ENCODE measurements around the gene VWC2L. TPM values are rescaled to one million over a fixed set of nuclear protein-coding genes. Genes with fewer than 3 reads are reported as not detected.

Gene VWC2L
- total RNA-seq, 1 donor from 2014 or later: 0.52 TPM

GRCh38 chr2:214549946-214550345 is 139.1 kb downstream of the VWC2L start:
- H3K9me3 ChIP-seq (ENCODE audit: control insufficient read depth in 3 of 3, low read length in 3 of 3): no peaks in the 10 kb centered on the region
- no peaks in the 10 kb centered on the region for H3K4me1 ChIP-seq (ENCODE audit: control insufficient read depth in 3 of 3, insufficient read depth in 3 of 3, low read length in 3 of 3)
- no peak overlapping the region for H3K4me3 ChIP-seq (ENCODE audit: low read length in 3 of 3)
- H3K9ac ChIP-seq (ENCODE audit: low read depth in 1 of 3, low read length in 3 of 3): no peak overlapping the region
- no peaks in the 10 kb centered on the region for H3K36me3 ChIP-seq (ENCODE audit: control insufficient read depth in 3 of 3, insufficient read depth in 3 of 3, low read length in 3 of 3)
- no peak overlapping the region for H3K27ac ChIP-seq (ENCODE audit: low read depth, low read length)
- no peaks in the 10 kb centered on the region for H3K27me3 ChIP-seq (ENCODE audit: control insufficient read depth in 3 of 3, insufficient read depth in 3 of 3, low read length in 3 of 3)

DNA sequence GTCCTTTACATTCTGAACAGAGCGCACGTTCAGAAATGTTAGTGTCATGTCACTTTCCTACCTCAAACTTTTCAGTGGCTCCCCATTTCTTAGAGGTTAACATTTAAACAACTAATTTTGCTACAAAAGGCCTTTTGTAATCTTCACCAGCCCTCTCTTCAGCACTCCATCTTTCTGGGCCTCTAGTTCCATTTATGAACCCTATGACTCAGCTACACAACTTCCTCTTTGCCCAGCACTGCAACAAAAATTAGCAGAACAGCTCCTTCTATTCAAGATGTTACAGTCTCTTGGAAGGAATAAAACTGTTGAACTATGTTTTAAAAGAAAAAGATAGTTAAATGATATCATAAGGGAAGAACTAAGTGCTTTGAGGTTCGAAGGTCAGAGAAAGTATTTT is 139.9 kb downstream of the VWC2L start:
- Histone ChIP-seq H3K4me1 (ENCODE audit: control insufficient read depth in 3 of 3, insufficient read depth in 3 of 3, low read length in 3 of 3) (no peaks in the 10 kb centered on the region), H3K4me3 (ENCODE audit: low read length in 3 of 3) (no peak overlapping the region), H3K9me3 (ENCODE audit: control insufficient read depth in 3 of 3, low read length in 3 of 3) (no peaks in the 10 kb centered on the region), H3K9ac (ENCODE audit: low read depth in 1 of 3, low read length in 3 of 3) (no peak overlapping the region), H3K27ac (ENCODE audit: low read depth, low read length) (no peak overlapping the region), H3K27me3 (ENCODE audit: control insufficient read depth in 3 of 3, insufficient read depth in 3 of 3, low read length in 3 of 3) (no peaks in the 10 kb centered on the region), H3K36me3 (ENCODE audit: control insufficient read depth in 3 of 3, insufficient read depth in 3 of 3, low read length in 3 of 3) (no peaks in the 10 kb centered on the region)

- no peaks in the 10 kb centered on the region for H3K9me3 ChIP-seq (ENCODE audit: control insufficient read depth in 3 of 3, low read length in 3 of 3)
- no peaks in the 10 kb centered on the region for H3K36me3 ChIP-seq (ENCODE audit: control insufficient read depth in 3 of 3, insufficient read depth in 3 of 3, low read length in 3 of 3)
- no peak overlapping the region for H3K9ac ChIP-seq (ENCODE audit: low read depth in 1 of 3, low read length in 3 of 3)
- H3K4me1 ChIP-seq (ENCODE audit: control insufficient read depth in 3 of 3, insufficient read depth in 3 of 3, low read length in 3 of 3): no peaks in the 10 kb centered on the region
- no peak overlapping the region for H3K4me3 ChIP-seq (ENCODE audit: low read length in 3 of 3)
- no peak overlapping the region for H3K27ac ChIP-seq (ENCODE audit: low read depth, low read length)
- H3K27me3 ChIP-seq (ENCODE audit: control insufficient read depth in 3 of 3, insufficient read depth in 3 of 3, low read length in 3 of 3): no peaks in the 10 kb centered on the region
Observed at GRCh38 chr2:214557884-214558283, 147.0 kb downstream of the VWC2L start.

GRCh38 chr2:214558341-214558740 is 147.5 kb downstream of the VWC2L start:
- no peaks in the 10 kb centered on the region for H3K27me3 ChIP-seq (ENCODE audit: control insufficient read depth in 3 of 3, insufficient read depth in 3 of 3, low read length in 3 of 3)
- no peak overlapping the region for H3K4me3 ChIP-seq (ENCODE audit: low read length in 3 of 3)
- no peak overlapping the region for H3K9ac ChIP-seq (ENCODE audit: low read depth in 1 of 3, low read length in 3 of 3)
- H3K27ac ChIP-seq (ENCODE audit: low read depth, low read length): no peak overlapping the region
- no peaks in the 10 kb centered on the region for H3K36me3 ChIP-seq (ENCODE audit: control insufficient read depth in 3 of 3, insufficient read depth in 3 of 3, low read length in 3 of 3)
- no peaks in the 10 kb centered on the region for H3K9me3 ChIP-seq (ENCODE audit: control insufficient read depth in 3 of 3, low read length in 3 of 3)
- H3K4me1 ChIP-seq (ENCODE audit: control insufficient read depth in 3 of 3, insufficient read depth in 3 of 3, low read length in 3 of 3): no peaks in the 10 kb centered on the region

DNA sequence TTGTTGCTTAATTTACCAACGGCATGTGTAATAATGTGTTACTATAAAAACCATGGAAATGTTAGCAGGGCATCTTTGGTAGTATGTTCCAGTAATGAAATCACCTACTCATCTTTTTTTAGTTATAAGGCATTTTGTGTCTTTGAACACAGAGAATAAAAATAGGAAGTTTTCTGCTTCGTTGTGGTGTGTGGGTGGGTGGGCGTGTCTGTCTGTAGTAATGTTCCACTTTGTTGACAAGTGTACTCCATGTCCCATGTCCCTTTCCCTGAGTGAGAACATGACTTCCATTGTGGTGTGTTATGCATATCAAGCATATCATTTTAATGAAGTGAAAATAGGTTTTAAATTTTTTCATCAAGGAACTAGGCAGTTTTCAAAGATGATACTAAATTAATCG is 149.3 kb downstream of the VWC2L start:
- Histone ChIP-seq H3K36me3 (ENCODE audit: control insufficient read depth in 3 of 3, insufficient read depth in 3 of 3, low read length in 3 of 3) (no peaks in the 10 kb centered on the region), H3K4me1 (ENCODE audit: control insufficient read depth in 3 of 3, insufficient read depth in 3 of 3, low read length in 3 of 3) (no peaks in the 10 kb centered on the region), H3K9ac (ENCODE audit: low read depth in 1 of 3, low read length in 3 of 3) (no peak overlapping the region), H3K9me3 (ENCODE audit: control insufficient read depth in 3 of 3, low read length in 3 of 3) (no peaks in the 10 kb centered on the region), H3K27me3 (ENCODE audit: control insufficient read depth in 3 of 3, insufficient read depth in 3 of 3, low read length in 3 of 3) (no peaks in the 10 kb centered on the region), H3K4me3 (ENCODE audit: low read length in 3 of 3) (no peak overlapping the region), H3K27ac (ENCODE audit: low read depth, low read length) (no peak overlapping the region)

DNA sequence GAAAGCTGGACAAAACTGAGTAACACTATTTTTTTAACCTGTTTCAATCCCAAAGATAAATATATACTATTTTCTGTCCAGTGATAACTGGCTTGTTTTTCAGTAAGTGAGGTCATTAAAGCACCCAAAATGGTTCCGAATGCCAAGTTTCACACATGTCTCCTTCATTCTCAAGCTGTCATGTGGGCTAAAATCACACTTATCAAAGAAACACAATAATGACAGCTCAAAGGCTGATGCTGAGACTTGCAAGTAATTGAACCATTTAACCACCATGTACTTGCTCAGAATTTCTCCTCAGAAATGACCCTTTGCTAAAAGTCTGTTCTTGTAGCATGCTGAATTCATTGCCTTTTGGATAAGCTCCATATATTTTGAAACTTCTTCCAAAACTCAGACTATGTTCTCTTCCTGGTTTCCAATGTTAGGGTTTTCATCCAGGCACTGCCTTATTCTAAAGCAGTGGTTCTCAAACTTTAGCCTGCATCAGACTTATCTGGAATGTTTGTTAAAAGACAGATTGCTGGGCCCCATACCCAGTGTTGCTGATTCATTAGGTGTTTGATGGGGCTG is 149.8 kb downstream of the VWC2L start:
- Histone ChIP-seq H3K9me3 (ENCODE audit: control insufficient read depth in 3 of 3, low read length in 3 of 3) (no peaks in the 10 kb centered on the region), H3K36me3 (ENCODE audit: control insufficient read depth in 3 of 3, insufficient read depth in 3 of 3, low read length in 3 of 3) (no peaks in the 10 kb centered on the region), H3K27me3 (ENCODE audit: control insufficient read depth in 3 of 3, insufficient read depth in 3 of 3, low read length in 3 of 3) (no peaks in the 10 kb centered on the region), H3K4me3 (ENCODE audit: low read length in 3 of 3) (no peak overlapping the region), H3K4me1 (ENCODE audit: control insufficient read depth in 3 of 3, insufficient read depth in 3 of 3, low read length in 3 of 3) (no peaks in the 10 kb centered on the region), H3K27ac (ENCODE audit: low read depth, low read length) (no peak overlapping the region), H3K9ac (ENCODE audit: low read depth in 1 of 3, low read length in 3 of 3) (no peak overlapping the region)

GRCh38 chr2:214565246-214565645 is 154.4 kb downstream of the VWC2L start:
- no peaks in the 10 kb centered on the region for H3K9me3 ChIP-seq (ENCODE audit: control insufficient read depth in 3 of 3, low read length in 3 of 3)
- H3K9ac ChIP-seq (ENCODE audit: low read depth in 1 of 3, low read length in 3 of 3): no peak overlapping the region
- H3K27ac ChIP-seq (ENCODE audit: low read depth, low read length): no peak overlapping the region
- H3K36me3 ChIP-seq (ENCODE audit: control insufficient read depth in 3 of 3, insufficient read depth in 3 of 3, low read length in 3 of 3): no peaks in the 10 kb centered on the region
- H3K4me1 ChIP-seq (ENCODE audit: control insufficient read depth in 3 of 3, insufficient read depth in 3 of 3, low read length in 3 of 3): no peaks in the 10 kb centered on the region
- H3K27me3 ChIP-seq (ENCODE audit: control insufficient read depth in 3 of 3, insufficient read depth in 3 of 3, low read length in 3 of 3): no peaks in the 10 kb centered on the region
- no peak overlapping the region for H3K4me3 ChIP-seq (ENCODE audit: low read length in 3 of 3)

DNA sequence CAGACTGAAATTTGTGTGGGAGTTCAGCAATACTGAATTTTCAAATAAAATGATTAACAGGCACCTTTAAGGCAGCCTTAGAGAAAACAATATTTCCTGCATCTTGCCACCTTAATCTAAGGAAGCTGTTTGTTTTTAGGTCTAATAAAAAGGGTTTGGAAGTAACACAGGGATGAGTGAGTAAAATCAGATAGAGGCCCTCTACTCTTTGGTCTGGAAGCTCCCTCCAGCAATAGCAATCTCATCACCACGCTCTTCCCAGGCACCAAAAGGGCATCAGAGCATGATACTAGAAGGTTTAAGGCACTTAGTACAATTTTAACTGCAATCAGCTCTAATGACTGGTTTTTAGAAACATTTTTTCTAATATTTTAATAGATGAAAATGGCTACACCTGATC is 155.6 kb downstream of the VWC2L start:
- Histone ChIP-seq H3K27ac (ENCODE audit: low read depth, low read length) (no peak overlapping the region), H3K4me3 (ENCODE audit: low read length in 3 of 3) (no peak overlapping the region), H3K4me1 (ENCODE audit: control insufficient read depth in 3 of 3, insufficient read depth in 3 of 3, low read length in 3 of 3) (no peaks in the 10 kb centered on the region), H3K9me3 (ENCODE audit: control insufficient read depth in 3 of 3, low read length in 3 of 3) (no peaks in the 10 kb centered on the region), H3K9ac (ENCODE audit: low read depth in 1 of 3, low read length in 3 of 3) (no peak overlapping the region), H3K36me3 (ENCODE audit: control insufficient read depth in 3 of 3, insufficient read depth in 3 of 3, low read length in 3 of 3) (no peaks in the 10 kb centered on the region), H3K27me3 (ENCODE audit: control insufficient read depth in 3 of 3, insufficient read depth in 3 of 3, low read length in 3 of 3) (no peaks in the 10 kb centered on the region)

- no peaks in the 10 kb centered on the region for H3K9me3 ChIP-seq (ENCODE audit: control insufficient read depth in 3 of 3, low read length in 3 of 3)
- H3K36me3 ChIP-seq (ENCODE audit: control insufficient read depth in 3 of 3, insufficient read depth in 3 of 3, low read length in 3 of 3): no peaks in the 10 kb centered on the region
- no peak overlapping the region for H3K27ac ChIP-seq (ENCODE audit: low read depth, low read length)
- no peaks in the 10 kb centered on the region for H3K27me3 ChIP-seq (ENCODE audit: control insufficient read depth in 3 of 3, insufficient read depth in 3 of 3, low read length in 3 of 3)
- no peak overlapping the region for H3K4me3 ChIP-seq (ENCODE audit: low read length in 3 of 3)
- H3K9ac ChIP-seq (ENCODE audit: low read depth in 1 of 3, low read length in 3 of 3): no peak overlapping the region
- no peaks in the 10 kb centered on the region for H3K4me1 ChIP-seq (ENCODE audit: control insufficient read depth in 3 of 3, insufficient read depth in 3 of 3, low read length in 3 of 3)
Observed at GRCh38 chr2:214569419-214570035, 158.7 kb downstream of the VWC2L start.

- Histone ChIP-seq H3K36me3 (ENCODE audit: control insufficient read depth in 3 of 3, insufficient read depth in 3 of 3, low read length in 3 of 3) (no peaks in the 10 kb centered on the region), H3K4me1 (ENCODE audit: control insufficient read depth in 3 of 3, insufficient read depth in 3 of 3, low read length in 3 of 3) (no peaks in the 10 kb centered on the region), H3K9ac (ENCODE audit: low read depth in 1 of 3, low read length in 3 of 3) (no peak overlapping the region), H3K27ac (ENCODE audit: low read depth, low read length) (no peak overlapping the region), H3K27me3 (ENCODE audit: control insufficient read depth in 3 of 3, insufficient read depth in 3 of 3, low read length in 3 of 3) (no peaks in the 10 kb centered on the region), H3K4me3 (ENCODE audit: low read length in 3 of 3) (no peak overlapping the region), H3K9me3 (ENCODE audit: control insufficient read depth in 3 of 3, low read length in 3 of 3) (no peaks in the 10 kb centered on the region)
Observed at GRCh38 chr2:214574084-214574781, 163.4 kb downstream of the VWC2L start.
